MCF 10A (cell line): ENCODE results near the gene PTPRC. TPM values are rescaled to one million over a fixed set of nuclear protein-coding genes. Genes with fewer than 3 reads are reported as not detected.

Experiments used
- BruUV-seq: library from RNA; stranded (reverse); fragments of 400-500 nt; replicated peaks from 2 replicates; lab custom pipeline; 2021; lab: Mats Ljungman, UMichigan
- CTCF ChIA-PET: fragments of 300-600 bp; sonication (Branson Sonifier 250); formaldehyde crosslinking; extraction: SDS; loops from one replicate; lab custom pipeline; 2021; ENCODE audit warnings: antibody characterized with exemption, inconsistent platforms; lab: Yijun Ruan, JAX
- POLR2A ChIA-PET: fragments of 300-600, 350-650 bp; sonication (Branson Sonifier 250); formaldehyde crosslinking; extraction: SDS; loops from one replicate; lab custom pipeline; 2020; ENCODE audit warnings: antibody characterized with exemption, inconsistent platforms; lab: Yijun Ruan, JAX
- DNase-seq: peaks from one replicate; pipeline ENCODE4 v3.0.0-alpha.2; 2018; ENCODE audit not compliant: unreplicated experiment
- H3K27ac Mint-ChIP-seq: one replicate; pipeline ENCODE4 v1.8.0; 2022; ENCODE audit warnings: mild to moderate bottlenecking, low read depth, mixed read lengths; ENCODE audit not compliant: unreplicated experiment
- H3K27me3 Mint-ChIP-seq: one replicate; pipeline ENCODE4 v1.8.0; 2022; ENCODE audit warnings: mixed read lengths; ENCODE audit not compliant: insufficient read depth, unreplicated experiment
- H3K36me3 Mint-ChIP-seq: one replicate; pipeline ENCODE4 v1.8.0; 2022; ENCODE audit warnings: mild to moderate bottlenecking, moderate library complexity, mixed read lengths; ENCODE audit not compliant: insufficient read depth, unreplicated experiment
- H3K4me1 Mint-ChIP-seq: one replicate; pipeline ENCODE4 v1.8.0; 2022; ENCODE audit warnings: mixed read lengths; ENCODE audit not compliant: insufficient read depth, unreplicated experiment
- H3K4me3 Mint-ChIP-seq: one replicate; pipeline ENCODE4 v1.8.0; 2022; ENCODE audit warnings: mild to moderate bottlenecking, moderate library complexity, mixed read lengths; ENCODE audit not compliant: unreplicated experiment
- H3K9me3 Mint-ChIP-seq: one replicate; pipeline ENCODE4 v1.8.0; 2022; ENCODE audit warnings: mixed read lengths; ENCODE audit not compliant: unreplicated experiment
- intact Hi-C: fragments of 100-400 bp; cut with micrococcal nuclease; formaldehyde crosslinking; loops from 2 replicates; pipeline ENCODE4 v1.14.1; 2022
- total RNA-seq: library from RNA; stranded (reverse); gene quantifications from 2 replicates; pipeline ENCODE4 v1.2.3, GENCODE V29; 2022
- TF ChIP-seq, protein P1 (sequence below): fragments of 200-600 bp; IDR thresholded peaks from one replicate; pipeline ENCODE4 v1.8.0; 2022; ENCODE audit warnings: antibody characterized with exemption, mild to moderate bottlenecking; ENCODE audit not compliant: unreplicated experiment

The PTPRC gene
- total RNA-seq, 1 experiment from 2014 or later = not detected

GRCh38 chr1:198655459-198656121 is 16.8 kb downstream of the PTPRC start:
- ChIA-PET CTCF (interaction anchor here (2.2 kb wide), 1 partner anchor 30 kb away, joined by 7 read pairs; no protein-coding TSS in a partner anchor), POLR2A (no interaction called here)
- Mint-ChIP-seq H3K27ac (peak overlapping the region; percentile 85), H3K9me3 (no peaks in the 10 kb centered on the region), H3K4me1 (peaks cover 24% of the 10 kb centered on the region), H3K27me3 (no peaks in the 10 kb centered on the region), H3K36me3 (no peaks in the 10 kb centered on the region), H3K4me3 (no peak overlapping the region)
- no peak for DNase-seq
- no TSS peak for BruUV-seq
- intact Hi-C loops = no loop called here
- TF ChIP-seq, protein P1, sequence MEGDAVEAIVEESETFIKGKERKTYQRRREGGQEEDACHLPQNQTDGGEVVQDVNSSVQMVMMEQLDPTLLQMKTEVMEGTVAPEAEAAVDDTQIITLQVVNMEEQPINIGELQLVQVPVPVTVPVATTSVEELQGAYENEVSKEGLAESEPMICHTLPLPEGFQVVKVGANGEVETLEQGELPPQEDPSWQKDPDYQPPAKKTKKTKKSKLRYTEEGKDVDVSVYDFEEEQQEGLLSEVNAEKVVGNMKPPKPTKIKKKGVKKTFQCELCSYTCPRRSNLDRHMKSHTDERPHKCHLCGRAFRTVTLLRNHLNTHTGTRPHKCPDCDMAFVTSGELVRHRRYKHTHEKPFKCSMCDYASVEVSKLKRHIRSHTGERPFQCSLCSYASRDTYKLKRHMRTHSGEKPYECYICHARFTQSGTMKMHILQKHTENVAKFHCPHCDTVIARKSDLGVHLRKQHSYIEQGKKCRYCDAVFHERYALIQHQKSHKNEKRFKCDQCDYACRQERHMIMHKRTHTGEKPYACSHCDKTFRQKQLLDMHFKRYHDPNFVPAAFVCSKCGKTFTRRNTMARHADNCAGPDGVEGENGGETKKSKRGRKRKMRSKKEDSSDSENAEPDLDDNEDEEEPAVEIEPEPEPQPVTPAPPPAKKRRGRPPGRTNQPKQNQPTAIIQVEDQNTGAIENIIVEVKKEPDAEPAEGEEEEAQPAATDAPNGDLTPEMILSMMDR = no peak

DNA sequence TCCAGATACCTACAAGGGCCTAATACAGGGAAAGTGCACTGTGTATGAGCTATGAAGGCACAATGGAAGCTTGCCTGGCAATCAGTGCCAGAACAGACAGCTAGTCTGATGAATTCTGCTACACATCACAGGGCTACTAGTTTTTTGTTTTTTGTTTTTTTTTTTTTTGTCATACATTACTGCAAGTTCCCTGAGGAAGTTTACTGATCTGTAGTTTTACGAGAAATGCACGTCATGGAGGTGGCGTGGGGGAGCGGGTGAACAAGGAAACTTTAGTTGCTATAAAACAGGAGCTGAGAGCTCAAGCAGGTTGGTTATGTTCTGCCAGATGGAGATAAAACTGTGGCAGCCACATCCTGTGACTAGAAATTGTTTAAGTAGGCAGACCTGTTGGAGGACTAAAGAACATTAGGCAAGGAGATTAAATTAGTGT is 17.7 kb downstream of the PTPRC start:
- peak; percentile 8 for DNase-seq
- Mint-ChIP-seq H3K4me3 (no peak overlapping the region), H3K27ac (peak overlapping the region; percentile 85), H3K27me3 (no peaks in the 10 kb centered on the region), H3K9me3 (no peaks in the 10 kb centered on the region), H3K4me1 (peaks cover 24% of the 10 kb centered on the region), H3K36me3 (no peaks in the 10 kb centered on the region)
- no TSS peak for BruUV-seq
- POLR2A ChIA-PET = interaction anchor here (0.6 to 1.6 kb wide), 4 partner anchors 25 to 1775 kb away, joined by 3 to 6 read pairs (median 4); no protein-coding TSS in a partner anchor
- CTCF ChIA-PET = interaction anchor here (0.7 to 2.2 kb wide), 3 partner anchors 10 to 29 kb away, joined by 3 to 7 read pairs (median 6); no protein-coding TSS in a partner anchor
- TF ChIP-seq, protein P1 = no peak
- intact Hi-C loops = no loop called here

DNA sequence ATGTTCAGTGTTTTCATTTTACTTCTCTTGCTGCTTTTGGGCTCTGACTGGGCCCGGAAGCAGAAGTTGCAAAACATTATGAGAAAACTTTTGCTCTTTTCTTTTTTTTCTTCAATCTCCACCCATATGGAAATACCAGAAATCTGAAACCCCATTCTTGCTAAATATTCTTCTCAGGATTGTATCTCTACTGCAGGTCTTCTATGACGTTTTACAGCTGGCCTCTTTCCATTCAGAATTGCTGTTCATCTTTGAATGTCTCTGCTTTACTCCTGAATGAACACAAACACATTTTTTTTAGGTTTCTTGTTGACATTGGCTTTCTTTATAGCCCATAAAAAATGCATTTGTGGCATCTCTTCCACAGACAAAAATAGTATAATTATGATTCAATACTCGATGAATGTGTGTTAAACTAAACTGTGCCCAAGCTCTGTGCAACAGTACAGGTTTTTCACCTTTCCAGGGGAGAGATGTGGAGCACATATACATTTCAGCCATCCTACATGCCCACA is 18.8 kb downstream of the PTPRC start:
- Mint-ChIP-seq H3K4me3 (peak overlapping the region; percentile 45), H3K36me3 (no peaks in the 10 kb centered on the region), H3K27me3 (no peaks in the 10 kb centered on the region), H3K9me3 (no peaks in the 10 kb centered on the region), H3K4me1 (peaks cover 24% of the 10 kb centered on the region), H3K27ac (peak overlapping the region; percentile 85)
- DNase-seq = peak; percentile 96
- TF ChIP-seq, protein P1 = no peak
- ChIA-PET POLR2A (interaction anchor here (0.7 to 1.6 kb wide), 8 partner anchors 12 to 170 kb away, joined by 3 to 7 read pairs (median 4); no protein-coding TSS in a partner anchor), CTCF (interaction anchor here (0.6 to 2.2 kb wide), 3 partner anchors 11 to 325 kb away, joined by 3 to 7 read pairs (median 4); no protein-coding TSS in a partner anchor)
- BruUV-seq = no TSS peak
- intact Hi-C loops = loop anchor here (1.0 kb wide), 1 partner anchor 25 kb away; no protein-coding TSS in a partner anchor
